NT2/D1 (cell line): ENCODE results near the gene PLXDC2.

Source experiments
- SUZ12 ChIP-seq: IDR thresholded peaks from 2 replicates; pipeline ENCODE4 v1.6.1; 2011; ENCODE audit not compliant: insufficient read length, insufficient read depth; ENCODE audit errors: extremely low read depth
- YY1 ChIP-seq: IDR thresholded peaks from 2 replicates; pipeline ENCODE4 v1.6.1; 2011; ENCODE audit not compliant: insufficient read length, insufficient read depth
- ZNF274 ChIP-seq: IDR thresholded peaks from 2 replicates; pipeline ENCODE4 v1.6.1; 2011; ENCODE audit warnings: mild to moderate bottlenecking, low read depth, low read length

- TF ChIP-seq ZNF274 (no peak), YY1 (no peak), SUZ12 (no peak)
These were observed 316.6 kb downstream of the PLXDC2 start for GRCh38 chr10:20132816-20133215.
